H1 (cell line): ENCODE results near the gene TFG. TPM values are rescaled to one million over a fixed set of nuclear protein-coding genes. Genes with fewer than 3 reads are reported as not detected.

Source experiments
- HDAC2 ChIP-seq, 2 experiments: fragments of 300-600 bp in 1 of 2; sonication (generic) in 1 of 2; IDR thresholded peaks; 2 replicates each; pipeline ENCODE4 v1.6.1; 2011 to 2012; ENCODE audit warnings: low read depth in 2 of 2, low read length in 2 of 2, mild to moderate bottlenecking in 2 of 2, moderate library complexity in 2 of 2, borderline replicate concordance in 1 of 2, inconsistent platforms in 1 of 2
- JUN ChIP-seq: IDR thresholded peaks from 2 replicates; pipeline ENCODE4 v1.6.1; 2011; ENCODE audit warnings: low read depth, mild to moderate bottlenecking, improper control_type of control experiment, low read length
- RNF2 ChIP-seq: fragments of 200-900, 300-1000 bp; sonication (generic); IDR thresholded peaks from 2 replicates; pipeline ENCODE4 v1.7.1; 2016; ENCODE audit warnings: borderline replicate concordance, low read depth, mild to moderate bottlenecking, antibody characterized with exemption, low read length; ENCODE audit not compliant: poor library complexity, severe bottlenecking; ENCODE audit errors: missing control alignments
- SP2 ChIP-seq: IDR thresholded peaks from 2 replicates; pipeline ENCODE4 v1.6.1; 2012; ENCODE audit warnings: mild to moderate bottlenecking, low read length, inconsistent platforms
- SRF ChIP-seq: IDR thresholded peaks from 2 replicates; pipeline ENCODE4 v1.6.1; 2011; ENCODE audit warnings: mild to moderate bottlenecking, low read depth, low read length, moderate library complexity
- YY1 ChIP-seq: IDR thresholded peaks from 2 replicates; pipeline ENCODE4 v1.6.1; 2011; ENCODE audit warnings: low read depth, mild to moderate bottlenecking, low read length
- polyA plus RNA-seq, 7 experiments: library from polyadenylated mRNA; depleted of rRNA in 3 of 7; stranded (reverse) in 5 of 7; unstranded in 2 of 7; fragments of >200 nt in 5 of 7; fragments of 200-250 nt in 2 of 7; gene quantifications; 1 replicate in 5 of 7; 2 replicates in 1 of 7; 4 replicates in 1 of 7; pipeline versions ENCODE4 v1.2.1 to v1.2.3, GENCODE V29; 2011 to 2013; ENCODE audit warnings: missing spikeins in 2 of 7, mixed read lengths in 2 of 7
- total RNA-seq: library from RNA; stranded (reverse); fragmentation: NEBNext Ultra II Directional; extraction: Animal tissue kit (Norgen Biotek cat#: 25700); gene quantifications from 2 replicates; pipeline ENCODE4 v1.2.1, GENCODE V29; 2021
- TF ChIP-seq, protein P1 (sequence below): fragments of 300-600 bp; sonication (generic); IDR thresholded peaks from 2 replicates; pipeline ENCODE4 v1.7.1; 2012; ENCODE audit warnings: low read length, moderate library complexity, mild to moderate bottlenecking, inconsistent platforms; ENCODE audit not compliant: insufficient replicate concordance

Gene TFG
- total and polyA plus RNA-seq, 2 of the 8 experiments (the other 6 are each of a cell fraction or from before 2014, with no cell fraction given): 81.9 to 98.4 TPM

DNA sequence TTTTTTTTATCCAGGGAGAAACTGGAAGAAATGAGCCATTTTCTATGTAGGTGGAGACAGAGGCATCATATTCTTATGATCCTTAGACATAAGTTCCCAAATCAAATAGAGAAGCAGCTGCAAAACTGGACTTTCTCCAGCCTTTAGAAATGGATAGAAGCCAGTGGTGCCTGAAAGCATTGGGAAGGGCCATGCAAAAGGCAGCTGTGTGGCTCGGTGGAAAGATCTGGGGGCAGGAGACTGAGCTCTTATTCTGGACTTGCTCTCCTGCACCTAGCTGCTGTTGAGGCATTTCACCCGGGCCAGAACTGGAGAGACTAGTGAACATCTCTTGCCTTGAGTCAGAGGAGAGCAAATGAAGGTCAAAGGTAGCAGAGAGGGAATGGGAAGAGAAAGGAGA is 73.1 kb downstream of the TFG start (continued):
- no peak for TF ChIP-seq JUN
- TF ChIP-seq SRF: no peak
- no peak for TF ChIP-seq YY1
- TF ChIP-seq, protein P1, sequence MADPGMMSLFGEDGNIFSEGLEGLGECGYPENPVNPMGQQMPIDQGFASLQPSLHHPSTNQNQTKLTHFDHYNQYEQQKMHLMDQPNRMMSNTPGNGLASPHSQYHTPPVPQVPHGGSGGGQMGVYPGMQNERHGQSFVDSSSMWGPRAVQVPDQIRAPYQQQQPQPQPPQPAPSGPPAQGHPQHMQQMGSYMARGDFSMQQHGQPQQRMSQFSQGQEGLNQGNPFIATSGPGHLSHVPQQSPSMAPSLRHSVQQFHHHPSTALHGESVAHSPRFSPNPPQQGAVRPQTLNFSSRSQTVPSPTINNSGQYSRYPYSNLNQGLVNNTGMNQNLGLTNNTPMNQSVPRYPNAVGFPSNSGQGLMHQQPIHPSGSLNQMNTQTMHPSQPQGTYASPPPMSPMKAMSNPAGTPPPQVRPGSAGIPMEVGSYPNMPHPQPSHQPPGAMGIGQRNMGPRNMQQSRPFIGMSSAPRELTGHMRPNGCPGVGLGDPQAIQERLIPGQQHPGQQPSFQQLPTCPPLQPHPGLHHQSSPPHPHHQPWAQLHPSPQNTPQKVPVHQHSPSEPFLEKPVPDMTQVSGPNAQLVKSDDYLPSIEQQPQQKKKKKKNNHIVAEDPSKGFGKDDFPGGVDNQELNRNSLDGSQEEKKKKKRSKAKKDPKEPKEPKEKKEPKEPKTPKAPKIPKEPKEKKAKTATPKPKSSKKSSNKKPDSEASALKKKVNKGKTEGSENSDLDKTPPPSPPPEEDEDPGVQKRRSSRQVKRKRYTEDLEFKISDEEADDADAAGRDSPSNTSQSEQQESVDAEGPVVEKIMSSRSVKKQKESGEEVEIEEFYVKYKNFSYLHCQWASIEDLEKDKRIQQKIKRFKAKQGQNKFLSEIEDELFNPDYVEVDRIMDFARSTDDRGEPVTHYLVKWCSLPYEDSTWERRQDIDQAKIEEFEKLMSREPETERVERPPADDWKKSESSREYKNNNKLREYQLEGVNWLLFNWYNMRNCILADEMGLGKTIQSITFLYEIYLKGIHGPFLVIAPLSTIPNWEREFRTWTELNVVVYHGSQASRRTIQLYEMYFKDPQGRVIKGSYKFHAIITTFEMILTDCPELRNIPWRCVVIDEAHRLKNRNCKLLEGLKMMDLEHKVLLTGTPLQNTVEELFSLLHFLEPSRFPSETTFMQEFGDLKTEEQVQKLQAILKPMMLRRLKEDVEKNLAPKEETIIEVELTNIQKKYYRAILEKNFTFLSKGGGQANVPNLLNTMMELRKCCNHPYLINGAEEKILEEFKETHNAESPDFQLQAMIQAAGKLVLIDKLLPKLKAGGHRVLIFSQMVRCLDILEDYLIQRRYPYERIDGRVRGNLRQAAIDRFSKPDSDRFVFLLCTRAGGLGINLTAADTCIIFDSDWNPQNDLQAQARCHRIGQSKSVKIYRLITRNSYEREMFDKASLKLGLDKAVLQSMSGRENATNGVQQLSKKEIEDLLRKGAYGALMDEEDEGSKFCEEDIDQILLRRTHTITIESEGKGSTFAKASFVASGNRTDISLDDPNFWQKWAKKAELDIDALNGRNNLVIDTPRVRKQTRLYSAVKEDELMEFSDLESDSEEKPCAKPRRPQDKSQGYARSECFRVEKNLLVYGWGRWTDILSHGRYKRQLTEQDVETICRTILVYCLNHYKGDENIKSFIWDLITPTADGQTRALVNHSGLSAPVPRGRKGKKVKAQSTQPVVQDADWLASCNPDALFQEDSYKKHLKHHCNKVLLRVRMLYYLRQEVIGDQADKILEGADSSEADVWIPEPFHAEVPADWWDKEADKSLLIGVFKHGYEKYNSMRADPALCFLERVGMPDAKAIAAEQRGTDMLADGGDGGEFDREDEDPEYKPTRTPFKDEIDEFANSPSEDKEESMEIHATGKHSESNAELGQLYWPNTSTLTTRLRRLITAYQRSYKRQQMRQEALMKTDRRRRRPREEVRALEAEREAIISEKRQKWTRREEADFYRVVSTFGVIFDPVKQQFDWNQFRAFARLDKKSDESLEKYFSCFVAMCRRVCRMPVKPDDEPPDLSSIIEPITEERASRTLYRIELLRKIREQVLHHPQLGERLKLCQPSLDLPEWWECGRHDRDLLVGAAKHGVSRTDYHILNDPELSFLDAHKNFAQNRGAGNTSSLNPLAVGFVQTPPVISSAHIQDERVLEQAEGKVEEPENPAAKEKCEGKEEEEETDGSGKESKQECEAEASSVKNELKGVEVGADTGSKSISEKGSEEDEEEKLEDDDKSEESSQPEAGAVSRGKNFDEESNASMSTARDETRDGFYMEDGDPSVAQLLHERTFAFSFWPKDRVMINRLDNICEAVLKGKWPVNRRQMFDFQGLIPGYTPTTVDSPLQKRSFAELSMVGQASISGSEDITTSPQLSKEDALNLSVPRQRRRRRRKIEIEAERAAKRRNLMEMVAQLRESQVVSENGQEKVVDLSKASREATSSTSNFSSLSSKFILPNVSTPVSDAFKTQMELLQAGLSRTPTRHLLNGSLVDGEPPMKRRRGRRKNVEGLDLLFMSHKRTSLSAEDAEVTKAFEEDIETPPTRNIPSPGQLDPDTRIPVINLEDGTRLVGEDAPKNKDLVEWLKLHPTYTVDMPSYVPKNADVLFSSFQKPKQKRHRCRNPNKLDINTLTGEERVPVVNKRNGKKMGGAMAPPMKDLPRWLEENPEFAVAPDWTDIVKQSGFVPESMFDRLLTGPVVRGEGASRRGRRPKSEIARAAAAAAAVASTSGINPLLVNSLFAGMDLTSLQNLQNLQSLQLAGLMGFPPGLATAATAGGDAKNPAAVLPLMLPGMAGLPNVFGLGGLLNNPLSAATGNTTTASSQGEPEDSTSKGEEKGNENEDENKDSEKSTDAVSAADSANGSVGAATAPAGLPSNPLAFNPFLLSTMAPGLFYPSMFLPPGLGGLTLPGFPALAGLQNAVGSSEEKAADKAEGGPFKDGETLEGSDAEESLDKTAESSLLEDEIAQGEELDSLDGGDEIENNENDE: no peak
- TF ChIP-seq SP2: no peak
- TF ChIP-seq RNF2: no peak
- no peak for TF ChIP-seq HDAC2 (IDR thresholded peaks at IDR 0.05; ENCODE audit: borderline replicate concordance in 1 of 2, low read depth in 2 of 2, low read length in 2 of 2)
